KBM-7 (cell line): ENCODE results near the gene RNF224.

Experiments used
- DNase-seq: peaks from one replicate; pipeline ENCODE4 v3.0.0-alpha.2; 2015
- in situ Hi-C: fragments of 300-500 bp; cut with MboI; formaldehyde crosslinking; loops from 2 replicates; pipeline ENCODE4 v1.14.3; 2020; ENCODE audit warnings: low sequenced_read_pairs, low pct_unique_long_range_greater_than_20kb, mixed read lengths

RNF224 gene

DNA sequence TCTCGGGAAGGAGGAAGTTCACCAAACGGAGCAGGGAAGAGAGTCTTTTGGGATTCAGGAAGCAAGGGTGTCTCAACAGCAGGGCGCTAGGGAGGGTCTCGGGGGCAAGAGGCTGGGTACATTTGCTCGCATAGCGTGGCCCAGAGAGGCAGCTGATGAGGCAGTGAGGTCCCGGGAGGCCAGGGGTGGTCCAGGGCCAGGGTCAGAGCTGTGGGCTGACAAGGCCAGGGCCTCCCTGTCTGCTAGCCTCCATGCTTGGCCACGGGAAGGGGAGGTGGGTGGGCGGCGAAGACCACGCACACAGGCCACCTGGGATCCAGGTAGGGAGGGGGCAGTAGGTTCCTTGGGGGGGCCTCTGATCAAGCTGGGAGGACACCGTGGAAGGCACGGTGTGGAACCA, 15.8 kb upstream of the RNF224 start:
- in situ Hi-C loops: no loop called here
- no peak for DNase-seq

DNA sequence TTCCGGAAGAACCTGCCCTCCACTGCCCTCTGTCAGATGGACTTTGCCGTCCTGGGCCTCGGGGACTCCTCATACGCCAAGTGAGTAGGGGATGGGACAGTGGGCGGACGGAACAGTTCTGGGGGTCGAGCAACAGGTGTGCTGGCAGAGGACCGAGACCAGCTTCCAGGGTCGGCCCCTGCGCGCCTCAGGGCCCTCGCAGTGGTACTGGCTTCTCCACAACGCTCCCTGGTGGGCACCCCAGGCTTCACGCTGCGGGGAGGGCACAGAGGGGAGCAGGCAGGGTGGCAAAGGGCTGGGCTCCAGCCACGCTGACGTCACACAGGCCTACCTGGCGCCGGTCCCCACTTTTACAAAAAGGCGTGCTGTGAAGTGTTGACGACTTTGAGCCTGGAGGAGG, 14.8 kb upstream of the RNF224 start:
- DNase-seq: no peak
- in situ Hi-C loops: no loop called here

DNA sequence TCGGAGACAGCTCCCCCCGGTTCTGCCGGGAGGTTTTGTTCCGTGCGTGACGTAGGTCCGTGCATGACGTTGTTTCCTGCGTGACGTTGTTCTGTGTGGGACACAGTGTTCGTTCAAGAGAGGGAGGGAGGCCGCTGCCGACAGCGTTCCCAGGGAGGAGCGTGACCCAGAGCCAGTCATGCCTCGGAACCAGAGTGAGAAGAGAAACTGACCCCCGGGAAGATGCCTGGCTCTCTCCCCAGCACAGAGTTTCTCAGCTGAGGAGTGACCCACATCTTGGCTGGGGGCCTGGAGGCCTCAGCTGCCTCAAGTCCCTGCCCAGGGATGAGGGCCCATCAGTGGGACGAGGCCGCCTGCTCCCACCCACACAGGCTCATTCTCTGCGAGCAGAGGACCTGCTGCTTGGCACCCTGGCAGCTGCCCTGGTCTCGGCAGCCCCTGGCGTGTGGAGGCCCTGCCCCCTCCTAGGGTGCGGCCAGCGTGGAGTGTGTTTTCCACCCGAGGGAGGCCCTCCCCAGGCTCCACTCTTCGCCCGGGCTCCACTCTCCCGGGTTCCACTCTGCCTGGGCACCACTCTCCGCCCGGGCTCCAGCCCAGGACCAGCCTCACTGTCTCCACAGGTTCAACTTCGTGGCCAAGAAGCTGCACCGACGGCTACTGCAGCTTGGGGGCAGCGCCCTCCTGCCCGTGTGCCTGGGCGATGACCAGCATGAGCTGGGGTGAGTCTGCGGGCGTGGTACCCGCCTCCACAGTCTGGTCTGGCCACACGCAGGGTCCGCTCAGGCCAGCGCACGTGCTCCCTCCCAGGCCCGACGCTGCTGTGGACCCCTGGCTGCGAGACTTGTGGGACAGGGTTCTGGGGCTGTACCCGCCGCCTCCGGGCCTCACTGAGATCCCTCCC, 13.9 kb upstream of the RNF224 start:
- in situ Hi-C loops: no loop called here
- no peak for DNase-seq

DNA sequence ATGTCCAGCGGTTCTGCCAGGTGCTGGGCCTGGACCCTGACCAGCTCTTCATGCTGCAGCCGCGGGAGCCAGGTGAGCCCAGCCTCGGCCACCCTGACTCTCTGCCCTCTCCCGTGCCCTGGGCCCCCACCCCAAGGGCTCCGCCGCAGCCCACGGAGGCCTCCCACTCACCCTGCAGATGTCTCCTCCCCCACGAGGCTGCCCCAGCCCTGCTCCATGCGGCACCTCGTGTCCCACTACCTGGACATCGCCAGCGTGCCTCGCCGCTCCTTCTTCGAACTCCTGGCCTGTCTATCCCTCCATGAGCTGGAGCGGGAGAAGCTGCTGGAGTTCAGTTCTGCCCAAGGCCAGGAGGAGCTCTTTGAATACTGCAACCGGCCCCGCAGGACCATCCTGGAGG, 12.7 kb upstream of the RNF224 start:
- in situ Hi-C loops: no loop called here
- no peak for DNase-seq

DNA sequence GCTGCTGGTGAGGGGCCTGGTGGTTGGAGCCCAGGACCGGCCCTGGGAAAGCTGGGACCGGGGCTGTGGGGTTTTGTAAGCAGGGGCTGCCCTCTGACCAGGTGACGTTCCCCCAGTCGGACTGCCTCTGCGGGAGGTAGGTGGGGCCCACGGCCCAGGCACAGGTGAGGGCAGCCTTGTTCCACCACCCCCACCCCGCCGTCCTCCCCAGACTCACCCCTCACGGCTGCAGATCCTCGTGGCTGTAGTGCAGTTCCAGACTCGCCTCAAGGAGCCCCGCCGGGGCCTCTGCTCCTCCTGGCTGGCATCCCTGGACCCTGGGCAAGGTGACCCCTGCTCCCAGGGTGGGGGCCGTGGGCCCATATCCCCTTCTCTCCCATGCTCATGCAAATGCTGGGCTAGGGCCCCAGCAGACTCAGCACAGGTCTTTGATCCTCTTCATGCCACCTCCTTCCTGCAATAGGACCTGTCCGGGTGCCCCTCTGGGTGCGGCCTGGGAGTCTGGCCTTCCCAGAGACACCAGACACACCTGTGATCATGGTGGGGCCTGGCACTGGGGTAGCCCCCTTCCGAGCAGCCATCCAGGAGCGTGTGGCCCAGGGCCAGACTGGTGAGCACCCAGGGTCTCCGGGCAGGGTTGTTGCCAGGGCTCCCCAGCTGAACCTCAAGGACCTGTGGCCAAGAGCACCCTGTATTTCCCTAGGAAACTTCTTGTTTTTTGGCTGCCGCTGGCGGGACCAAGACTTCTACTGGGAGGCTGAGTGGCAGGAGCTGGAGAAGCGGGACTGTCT, 11.9 kb upstream of the RNF224 start:
- no peak for DNase-seq
- in situ Hi-C loops: no loop called here

DNA sequence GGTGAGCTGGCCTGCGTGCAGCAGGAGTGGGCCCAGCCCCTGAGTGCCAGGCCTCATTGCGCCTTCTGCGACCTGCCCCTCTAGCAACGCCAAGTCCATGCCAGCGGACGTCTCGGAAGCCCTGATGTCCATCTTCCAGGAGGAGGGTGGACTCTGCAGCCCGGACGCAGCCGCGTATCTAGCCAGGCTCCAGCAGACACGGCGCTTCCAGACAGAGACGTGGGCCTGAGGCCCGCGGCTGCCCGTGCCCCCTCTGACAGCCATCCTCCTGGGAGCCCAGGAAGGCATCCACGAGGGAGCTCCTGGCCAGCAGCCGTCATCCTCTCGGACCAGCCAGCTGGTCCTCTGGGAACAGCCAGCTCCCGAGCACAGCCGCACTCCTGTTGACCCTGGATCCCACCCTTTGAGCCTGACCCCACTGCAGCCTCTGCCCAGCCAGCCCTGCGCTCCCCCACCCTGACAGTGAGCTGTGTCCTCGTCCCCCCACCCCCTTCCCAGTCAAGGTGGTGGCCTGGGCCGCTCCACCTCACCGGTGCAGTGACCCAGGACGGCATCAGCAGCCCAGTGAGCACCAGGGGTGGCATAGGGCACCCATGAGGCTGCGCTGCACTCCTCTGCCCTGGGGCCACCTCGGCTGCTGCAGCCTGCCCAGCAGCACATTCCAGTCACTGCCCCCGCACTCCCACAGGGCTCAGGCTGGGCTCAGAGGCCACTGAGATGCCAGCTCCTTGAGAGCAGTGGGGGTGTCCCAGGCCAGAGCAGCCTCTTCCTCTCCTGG, 10.9 kb upstream of the RNF224 start:
- no peak for DNase-seq
- in situ Hi-C loops: no loop called here

DNA sequence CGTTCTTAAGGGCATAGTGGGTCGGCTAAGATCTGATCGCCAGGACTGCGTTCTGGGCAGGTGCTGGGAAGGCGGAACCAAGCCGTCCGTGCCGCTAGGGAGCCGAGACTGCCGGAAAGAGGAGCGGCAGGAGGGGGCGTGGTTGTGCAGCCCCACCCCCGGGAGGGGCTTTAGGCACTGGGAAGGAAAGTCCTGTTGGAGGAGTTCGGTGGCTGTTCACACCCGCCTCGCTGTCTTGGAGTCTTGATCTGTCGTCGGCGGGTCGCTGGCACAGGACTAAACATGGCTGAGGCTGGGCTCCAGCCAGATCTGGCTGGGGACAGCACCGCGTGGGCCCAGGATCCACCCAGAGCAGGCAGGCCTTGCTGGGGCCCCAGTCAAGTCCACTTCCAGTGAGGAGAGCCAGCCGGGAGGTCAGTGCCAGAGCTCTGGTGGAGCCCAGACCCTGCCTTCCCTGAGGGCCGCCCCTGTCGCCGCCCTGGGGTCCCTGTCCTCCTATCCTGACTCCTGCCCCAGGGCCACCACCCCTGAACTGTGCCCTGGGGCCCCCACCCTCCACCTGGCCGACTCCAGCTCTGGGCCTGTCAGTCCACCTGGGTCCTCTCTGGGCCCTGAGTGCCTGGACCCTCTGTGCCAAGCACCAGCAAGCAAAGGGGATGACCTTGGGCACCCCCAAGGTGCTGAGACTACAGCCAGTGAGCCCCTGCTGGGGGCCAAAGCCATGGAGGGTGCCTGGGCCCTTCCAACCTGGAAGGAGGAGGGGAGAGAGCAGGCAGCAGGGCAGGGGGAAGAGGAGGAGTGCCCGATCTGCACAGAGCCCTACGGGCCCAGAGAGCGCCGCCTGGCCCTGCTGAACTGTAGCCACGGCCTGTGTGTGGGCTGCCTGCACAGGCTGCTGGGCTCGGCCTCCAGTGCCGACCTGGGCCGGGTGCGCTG, 9.8 kb upstream of the RNF224 start:
- no peak for DNase-seq
- in situ Hi-C loops: no loop called here

DNA sequence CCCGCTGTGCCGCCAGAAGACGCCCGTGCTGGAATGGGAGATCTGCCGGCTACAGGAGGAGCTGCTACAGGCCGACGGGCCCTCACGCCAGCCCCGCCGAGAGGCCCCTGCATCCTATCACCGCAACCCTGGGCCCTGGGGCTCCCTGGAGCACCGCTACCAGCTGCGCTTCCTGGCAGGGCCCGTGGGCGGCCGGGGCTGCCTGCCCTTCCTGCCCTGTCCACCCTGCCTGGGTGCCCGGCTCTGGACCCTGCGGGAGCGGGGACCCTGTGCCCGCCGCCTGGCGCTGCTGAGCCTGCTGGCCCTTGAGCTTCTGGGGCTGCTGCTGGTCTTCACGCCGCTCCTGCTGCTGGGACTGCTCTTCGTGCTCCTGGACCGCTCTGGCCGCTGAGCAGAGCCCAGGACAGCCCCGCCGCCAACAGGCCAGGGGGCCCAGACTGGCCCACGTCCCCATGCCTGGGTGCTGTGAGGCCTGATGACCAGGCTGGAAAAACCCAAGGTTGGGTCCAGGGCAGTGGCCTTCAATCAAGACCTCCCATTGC, 9.0 kb upstream of the RNF224 start:
- in situ Hi-C loops: no loop called here
- no peak for DNase-seq

DNA sequence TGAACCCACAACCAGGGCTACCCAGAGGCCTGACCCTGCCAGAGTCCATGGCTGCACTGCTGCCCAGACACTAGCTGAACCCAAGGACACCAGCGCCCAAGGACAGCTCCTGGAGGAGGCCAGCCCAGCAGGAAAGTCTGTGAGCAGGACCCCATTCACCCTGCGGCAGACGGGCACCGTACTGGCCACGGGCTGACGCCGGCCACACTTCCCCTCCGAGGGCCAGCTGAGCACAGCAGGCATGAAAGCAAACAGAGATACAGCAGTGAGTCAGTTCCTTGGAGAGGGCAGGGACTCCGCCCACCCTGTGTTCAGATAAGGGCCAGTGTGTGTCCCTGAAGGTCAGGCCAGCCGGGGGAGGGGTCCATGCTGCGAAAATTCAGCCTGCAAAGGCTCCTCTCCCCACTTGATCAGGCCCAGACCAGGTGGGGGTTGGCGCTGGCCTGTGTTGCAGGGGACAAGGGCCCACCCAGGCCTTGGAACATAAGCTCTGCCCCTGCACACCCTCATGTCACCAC, 8.5 kb upstream of the RNF224 start:
- in situ Hi-C loops: no loop called here
- DNase-seq: no peak

DNA sequence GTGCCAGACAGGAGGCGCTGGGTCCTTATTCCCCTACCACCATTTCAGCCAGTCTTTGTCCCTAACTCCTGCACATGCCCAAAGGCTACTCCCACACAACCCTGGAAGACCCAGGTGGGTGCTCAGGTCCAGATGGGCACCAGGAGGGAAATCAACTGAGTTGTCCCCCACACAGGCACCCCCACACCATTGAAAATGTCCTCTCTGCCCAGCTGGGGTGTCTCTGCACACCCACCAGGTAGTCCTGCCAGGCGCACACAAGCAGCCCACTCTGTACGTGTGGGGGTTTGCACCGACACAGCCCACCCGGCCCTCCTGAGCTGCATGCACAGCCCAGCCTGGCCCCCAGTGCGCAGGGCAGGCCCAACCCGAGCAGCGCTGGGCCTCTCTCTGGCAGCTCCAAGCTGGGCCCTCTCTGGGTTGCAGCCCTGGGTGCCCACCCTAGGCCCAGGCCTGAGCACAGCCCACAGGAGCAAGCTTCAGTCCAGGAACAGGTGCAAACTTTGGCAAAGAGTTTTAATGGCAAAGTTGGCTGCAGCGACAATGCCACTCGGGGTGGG, 7.5 kb upstream of the RNF224 start:
- in situ Hi-C loops: no loop called here
- no peak for DNase-seq

DNA sequence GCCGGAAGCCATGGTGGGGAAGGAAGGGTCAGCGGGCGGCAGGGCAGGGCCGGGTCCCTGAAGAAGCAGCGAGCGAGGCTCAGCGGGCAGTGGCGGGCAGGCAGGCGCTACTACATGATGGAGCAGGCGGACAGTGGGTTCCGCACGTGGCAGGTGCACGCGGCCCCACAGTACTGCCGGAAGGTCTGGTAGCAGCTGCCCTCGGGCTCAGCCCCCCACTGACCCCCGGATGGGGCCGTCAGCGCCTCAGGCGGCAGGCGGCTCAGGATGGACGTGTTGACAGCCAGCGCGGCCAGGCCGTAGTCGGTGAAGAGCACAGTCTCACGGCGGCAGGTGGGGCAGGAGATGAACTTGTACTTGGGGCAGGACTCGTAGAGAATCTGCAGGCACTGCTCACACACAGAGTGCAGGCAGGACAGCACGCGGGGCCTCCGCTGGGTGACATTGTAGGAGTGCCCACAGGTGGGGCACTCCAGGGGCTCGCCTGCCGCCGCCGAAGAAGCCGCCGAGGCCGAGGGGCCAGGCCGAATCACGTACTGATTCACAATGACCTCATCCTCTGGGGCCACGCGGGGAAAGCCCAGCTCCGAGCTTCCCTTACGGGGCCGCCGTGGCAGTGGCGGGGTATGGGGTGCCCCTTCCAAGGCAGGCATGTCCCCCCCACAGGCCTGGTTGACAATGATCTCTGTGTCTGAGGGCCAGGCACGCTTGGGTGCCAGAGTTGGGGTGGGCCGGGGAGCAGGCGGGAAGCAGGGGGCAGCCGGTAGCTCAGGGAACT, 6.8 kb upstream of the RNF224 start:
- DNase-seq: no peak
- in situ Hi-C loops: no loop called here

DNA sequence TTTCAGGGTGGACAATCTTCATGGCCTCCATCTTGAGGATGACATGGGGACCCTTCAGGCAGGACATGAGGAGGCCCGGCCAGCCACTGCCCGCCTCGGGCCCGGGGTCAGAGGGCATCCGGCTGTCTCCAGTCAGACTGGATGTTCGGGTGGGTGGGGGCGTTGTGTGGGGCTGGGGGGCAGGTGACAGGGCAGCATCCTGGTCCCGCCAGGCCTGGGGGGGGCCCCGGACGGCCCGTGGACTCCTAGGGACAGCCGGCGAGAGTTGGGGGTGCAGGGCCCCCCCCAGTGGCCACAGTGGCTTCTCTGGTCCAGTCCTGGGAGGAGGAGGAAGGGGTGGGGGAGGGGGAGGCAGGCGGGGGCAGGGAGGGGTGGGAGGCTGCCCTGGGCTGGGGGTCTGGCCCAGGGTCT, 6.2 kb upstream of the RNF224 start:
- in situ Hi-C loops: no loop called here
- no peak for DNase-seq

DNA sequence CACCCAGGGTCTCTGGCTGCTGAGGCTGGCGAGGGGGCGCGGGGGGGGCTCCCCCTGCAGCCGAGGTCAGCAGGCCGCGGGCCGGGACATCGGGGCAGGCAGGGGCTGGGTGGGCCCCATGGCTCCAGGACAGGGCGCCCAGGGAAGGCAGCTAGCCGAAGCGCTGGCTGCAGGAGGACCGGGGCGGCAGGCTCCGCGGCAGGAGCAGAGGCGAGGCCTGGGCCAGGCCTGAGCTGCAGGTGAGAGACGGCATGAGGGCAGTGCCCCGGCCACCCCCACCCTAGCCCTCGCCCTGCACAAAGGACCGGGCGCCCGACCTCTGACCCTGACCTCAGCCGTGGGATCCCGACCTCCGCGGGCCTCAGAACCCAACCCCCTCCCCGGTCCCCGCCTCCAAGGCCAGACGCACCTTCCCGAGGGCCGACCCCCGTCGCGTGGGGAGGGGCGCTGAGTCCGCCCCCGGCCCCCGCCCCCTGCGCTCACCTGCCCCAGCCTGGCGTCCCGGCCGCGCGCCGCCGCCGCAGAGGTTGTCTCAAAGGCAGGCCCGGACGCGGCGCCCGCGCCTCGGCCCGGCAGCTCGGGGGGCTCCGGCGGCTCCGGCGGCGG, 5.7 kb upstream of the RNF224 start:
- in situ Hi-C loops: no loop called here
- DNase-seq: no peak

DNA sequence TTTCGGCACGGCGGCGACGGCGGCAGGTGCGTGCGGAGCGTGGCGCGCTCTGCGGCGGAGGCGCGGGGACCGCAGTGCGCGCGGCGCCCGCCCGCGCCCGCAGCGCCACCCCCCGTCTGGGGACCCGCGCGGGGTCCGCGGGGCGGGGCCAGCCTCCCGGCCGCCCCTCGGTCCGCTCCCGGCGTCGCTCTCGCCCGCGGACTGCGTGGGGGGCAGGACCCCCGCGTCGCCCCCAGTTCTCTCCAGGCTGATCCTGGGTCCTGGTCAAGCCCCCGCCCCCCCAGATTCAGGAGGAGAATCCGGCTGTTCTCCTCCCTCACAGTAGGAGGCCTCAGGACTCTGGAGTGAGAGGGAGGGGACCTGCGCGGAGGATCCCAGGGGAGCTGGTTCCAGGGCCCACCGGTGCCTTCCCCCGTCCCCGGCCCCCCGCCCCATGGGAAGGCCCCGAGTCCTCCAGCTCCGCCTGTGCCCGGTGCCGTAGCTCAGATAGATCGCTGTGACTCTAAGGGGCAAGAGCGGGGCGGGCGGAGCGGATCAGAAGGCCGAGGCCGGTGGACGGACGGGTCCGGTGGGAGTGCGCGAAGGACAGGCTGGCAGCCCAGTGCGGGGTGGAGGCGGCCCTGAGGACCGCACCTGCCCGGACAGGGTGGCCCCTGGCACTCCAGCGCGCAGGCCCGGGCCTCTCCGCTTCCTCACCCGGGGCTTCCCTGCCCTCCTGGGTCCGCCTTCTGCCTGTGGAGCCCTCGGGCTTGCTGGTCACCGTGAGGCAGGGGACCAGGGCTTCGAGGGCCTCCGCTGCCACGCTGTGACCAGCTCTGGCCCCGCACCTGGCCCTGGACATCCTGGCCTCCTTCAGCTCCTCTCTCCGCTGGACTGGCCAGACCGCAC, 4.9 kb upstream of the RNF224 start, which contains the start of gene RNF208:
RNF208 (minus strand) TSS at position 51 of the 888 bp plus-strand sequence. CDS start 1,028 bp downstream, outside the sequence.
- DNase-seq: no peak
- in situ Hi-C loops: no loop called here

DNA sequence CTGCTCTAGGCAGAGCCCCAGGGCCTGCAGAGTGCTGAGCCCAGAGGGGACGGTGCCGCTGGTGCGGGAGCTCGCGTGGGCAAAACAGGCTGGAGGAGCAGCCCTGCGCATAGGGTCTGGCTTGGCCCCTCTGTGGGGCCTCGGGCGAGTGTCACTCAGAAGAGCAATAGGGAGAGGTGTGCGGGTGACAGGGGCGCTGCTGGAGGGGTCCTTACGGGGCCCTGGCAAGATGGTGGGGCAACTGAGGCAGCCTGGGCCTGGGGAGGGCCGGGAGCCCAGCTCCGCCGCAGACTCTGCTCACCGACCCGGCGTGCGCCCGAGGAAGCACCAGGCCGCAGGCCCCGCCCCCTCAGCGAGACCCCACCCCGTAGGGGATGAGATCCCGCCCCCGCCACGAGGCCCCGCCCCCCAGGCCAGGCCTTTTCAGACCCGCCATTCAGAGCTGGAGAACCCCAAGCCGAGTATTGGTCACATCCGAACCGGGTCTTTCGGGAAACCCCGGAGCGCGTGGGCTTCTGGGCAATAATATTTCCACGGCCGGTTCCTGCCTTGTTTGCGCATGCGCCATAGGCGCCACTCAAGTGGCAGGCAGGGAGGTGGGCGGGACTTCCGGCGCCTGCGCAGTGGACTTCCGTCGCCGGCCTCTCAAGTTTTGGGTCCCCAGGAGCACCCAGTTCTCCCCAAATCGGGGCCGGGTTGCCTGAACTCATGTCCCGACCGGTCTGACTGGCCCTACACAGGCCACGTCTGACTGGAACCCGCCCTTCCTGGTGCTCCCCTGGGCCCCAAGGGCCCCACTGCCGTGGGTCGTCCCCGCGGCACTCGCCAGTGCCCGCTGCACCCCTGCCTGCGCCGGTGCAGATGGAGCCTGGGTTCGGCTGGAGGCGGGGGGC, 4.0 kb upstream of the RNF224 start:
- in situ Hi-C loops: no loop called here
- peak; percentile 96 for DNase-seq
